Measurements from ENCODE around the gene CCNY.

DNA sequence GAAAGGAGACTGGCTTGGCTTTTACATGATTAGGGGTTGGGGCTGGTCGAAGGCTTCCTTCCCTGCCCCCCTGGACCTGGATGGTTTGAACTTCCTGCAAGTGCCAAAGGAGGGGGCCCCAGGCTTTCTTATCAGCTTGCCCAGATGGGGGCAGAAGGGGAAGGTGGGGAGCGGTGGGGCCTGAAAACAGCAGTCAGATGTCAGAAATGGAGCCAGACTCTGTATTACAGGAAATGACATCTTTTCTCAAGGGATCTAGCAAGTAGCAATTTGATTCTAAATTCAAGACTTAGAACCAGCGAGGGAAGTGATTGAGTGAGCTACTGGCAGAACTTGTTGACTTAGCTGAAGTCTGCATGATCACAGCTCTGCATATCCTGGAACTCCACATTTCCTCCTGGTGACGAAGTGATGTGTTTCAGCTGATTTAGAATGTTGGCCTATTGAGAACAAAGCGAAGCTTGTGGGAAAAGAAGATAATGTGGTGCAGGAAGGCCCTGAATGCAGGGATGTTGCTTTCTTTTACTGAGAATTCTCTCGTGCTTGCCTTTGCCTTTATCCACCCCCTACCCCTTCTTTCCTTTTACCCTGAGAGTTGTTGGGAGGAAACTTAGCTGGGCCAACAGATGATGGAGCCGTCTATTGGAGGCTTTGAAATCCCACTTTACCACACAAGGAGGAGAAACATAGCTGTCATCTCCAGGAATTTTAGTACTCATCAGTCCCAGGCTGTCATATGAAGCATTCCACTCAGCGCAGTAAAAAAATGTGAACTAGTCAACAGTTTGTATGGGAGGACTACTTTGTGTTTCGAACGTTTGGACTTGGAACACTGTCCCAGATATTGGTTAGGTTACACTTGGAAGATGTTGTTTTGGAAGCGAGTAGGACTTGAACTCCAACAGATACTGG, 43.2 kb downstream of the CCNY start:
- TF ChIP-seq, protein P1, sequence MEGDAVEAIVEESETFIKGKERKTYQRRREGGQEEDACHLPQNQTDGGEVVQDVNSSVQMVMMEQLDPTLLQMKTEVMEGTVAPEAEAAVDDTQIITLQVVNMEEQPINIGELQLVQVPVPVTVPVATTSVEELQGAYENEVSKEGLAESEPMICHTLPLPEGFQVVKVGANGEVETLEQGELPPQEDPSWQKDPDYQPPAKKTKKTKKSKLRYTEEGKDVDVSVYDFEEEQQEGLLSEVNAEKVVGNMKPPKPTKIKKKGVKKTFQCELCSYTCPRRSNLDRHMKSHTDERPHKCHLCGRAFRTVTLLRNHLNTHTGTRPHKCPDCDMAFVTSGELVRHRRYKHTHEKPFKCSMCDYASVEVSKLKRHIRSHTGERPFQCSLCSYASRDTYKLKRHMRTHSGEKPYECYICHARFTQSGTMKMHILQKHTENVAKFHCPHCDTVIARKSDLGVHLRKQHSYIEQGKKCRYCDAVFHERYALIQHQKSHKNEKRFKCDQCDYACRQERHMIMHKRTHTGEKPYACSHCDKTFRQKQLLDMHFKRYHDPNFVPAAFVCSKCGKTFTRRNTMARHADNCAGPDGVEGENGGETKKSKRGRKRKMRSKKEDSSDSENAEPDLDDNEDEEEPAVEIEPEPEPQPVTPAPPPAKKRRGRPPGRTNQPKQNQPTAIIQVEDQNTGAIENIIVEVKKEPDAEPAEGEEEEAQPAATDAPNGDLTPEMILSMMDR (IDR thresholded peaks at IDR 0.05 in 4 of 5, conservative IDR thresholded peaks at IDR 0.05 in 1 of 5), result no peak
- TF ChIP-seq POLR2A (IDR thresholded peaks at IDR 0.05), result peak in 1 of 2 donors; percentile 34
